ENCODE measurements around the gene SLC22A7. TPM values are rescaled to one million over a fixed set of nuclear protein-coding genes. Genes with fewer than 3 reads are reported as not detected.

Gene SLC22A7
- total and polyA plus RNA-seq, 2 of the 8 experiments (the other 6 are each of a cell fraction or from before 2014, with no cell fraction given): not detected

- no peak overlapping the region for H4K8ac ChIP-seq (ENCODE audit: extremely low read depth, insufficient read depth, low read length)
- FAIRE-seq (no peak), DNase-seq (ENCODE audit: low read depth in 1 of 2, low spot score in 2 of 2) (no peak)
- H4K20me1 ChIP-seq (replicated peaks in 1 of 2; ENCODE audit: control insufficient read depth in 1 of 2, insufficient read depth in 2 of 2, low read length in 2 of 2): no peaks in the 10 kb centered on the region
- H2AK5ac ChIP-seq (ENCODE audit: low read depth, low read length): no peak overlapping the region
- H3K27me3 ChIP-seq (replicated peaks in 1 of 4; ENCODE audit: control insufficient read depth in 3 of 4, extremely low read depth in 1 of 4, insufficient read depth in 3 of 4, low read length in 3 of 4): 0 out of 7 replicates have a peak, but pooled peaks cover 0 to 2% (median 0%) of the 10 kb centered on the region in 4 experiments
- ChIA-PET CTCF (ENCODE audit: partially characterized antibody) (no interaction called here), POLR2A (ENCODE audit: partially characterized antibody) (no interaction called here)
- H3K4ac ChIP-seq (replicated peaks; ENCODE audit: insufficient read length, low read depth, low read length): no peak overlapping the region
- H3K56ac ChIP-seq (replicated peaks; ENCODE audit: insufficient read length, low read depth, low read length): no peak overlapping the region
- no peak overlapping the region for H3K9ac ChIP-seq (replicated peaks in 1 of 4; ENCODE audit: extremely low read depth in 1 of 4, low read depth in 3 of 4, low read length in 3 of 4)
- no peak overlapping the region for H2BK5ac ChIP-seq (ENCODE audit: low read depth, low read length)
- no peak overlapping the region for H2BK15ac ChIP-seq (ENCODE audit: low read length)
- H3K4me2 ChIP-seq (ENCODE audit: insufficient read depth in 1 of 2, low read depth in 2 of 2, low read length in 2 of 2): no peak overlapping the region
- no peak overlapping the region for H2BK12ac ChIP-seq (ENCODE audit: low read depth, low read length)
- TF ChIP-seq EZH2 (IDR thresholded peaks at IDR 0.05; ENCODE audit: low read depth, low read length, severe bottlenecking): no peak
- TF ChIP-seq RBBP5 (IDR thresholded peaks at IDR 0.05; ENCODE audit: borderline replicate concordance, low read depth, low read length): no peak
- no peak for TF ChIP-seq SP2 (IDR thresholded peaks at IDR 0.05; ENCODE audit: low read length)
- TF ChIP-seq ASH2L (IDR thresholded peaks at IDR 0.05; ENCODE audit: low read length): no peak
- TF ChIP-seq BCL11A (IDR thresholded peaks at IDR 0.05; ENCODE audit: low read depth in 2 of 2, low read length in 2 of 2): no peak
- peaks cover 8% of the 10 kb centered on the region for H3K23me2 ChIP-seq (ENCODE audit: low read depth, low read length)
- no peak overlapping the region for H3K23ac ChIP-seq (ENCODE audit: insufficient read length)
- H2AFZ ChIP-seq (ENCODE audit: low read length): no peak overlapping the region
- H3K18ac ChIP-seq (ENCODE audit: extremely low read depth, low read length): no peak overlapping the region
- H3K4me3 ChIP-seq (ENCODE audit: extremely low read depth in 1 of 4, insufficient read depth in 2 of 4, low read depth in 3 of 4, low read length in 4 of 4): no peak overlapping the region
- no peak overlapping the region for H3K27ac ChIP-seq (ENCODE audit: low read depth, low read length)
- H4K5ac ChIP-seq (ENCODE audit: insufficient read length, low read depth, low read length): no peak overlapping the region
- H4K91ac ChIP-seq (replicated peaks; ENCODE audit: insufficient read length, low read length): no peak overlapping the region
- no peaks in the 10 kb centered on the region for H3K79me2 ChIP-seq (ENCODE audit: control insufficient read depth in 1 of 2, insufficient read depth in 2 of 2, low read length in 2 of 2)
- no peak overlapping the region for H2BK120ac ChIP-seq (replicated peaks; ENCODE audit: low read depth, low read length)
- no peaks in the 10 kb centered on the region for H3K79me1 ChIP-seq (ENCODE audit: low read depth, low read length)
- H3K36me3 ChIP-seq (ENCODE audit: control insufficient read depth in 2 of 4, insufficient read depth in 4 of 4, low read length in 3 of 4): peaks cover 0 to 3% (median 0%) of the 10 kb centered on the region in 4 experiments; a peak in 1 of 8 replicates
- peaks cover 7 to 15% (median 9%) of the 10 kb centered on the region in 4 experiments for H3K4me1 ChIP-seq (replicated peaks in 1 of 4; ENCODE audit: control insufficient read depth in 3 of 4, insufficient read depth in 4 of 4, low read length in 3 of 4)
- H3K14ac ChIP-seq (ENCODE audit: insufficient read length): no peak overlapping the region
- no peak overlapping the region for H2BK20ac ChIP-seq (ENCODE audit: low read length)
- H3K9me3 ChIP-seq (ENCODE audit: insufficient read depth in 2 of 2, low read depth in 1 of 2, low read length in 1 of 2): no peaks in the 10 kb centered on the region
Observed at GRCh38 chr6:43310624-43311023, 12.6 kb downstream of the SLC22A7 start.
